ENCODE measurements around the gene LARP4. TPM values are rescaled to one million over a fixed set of nuclear protein-coding genes. Genes with fewer than 3 reads are reported as not detected.

Gene LARP4
- total RNA-seq, 1 donor from 2014 or later: 88.4 TPM

- H4K20me1 ChIP-seq (ENCODE audit: low read depth): no peaks in the 10 kb centered on the region
- H3K27me3 ChIP-seq: no peaks in the 10 kb centered on the region
- H3K27ac Mint-ChIP-seq: peak overlapping the region; percentile 86
- H3K4me3 Mint-ChIP-seq: no peak overlapping the region
- H3K4me2 ChIP-seq: no peak overlapping the region
- no peaks in the 10 kb centered on the region for H3K36me3 Mint-ChIP-seq
- no peak for DNase-seq (ENCODE audit: low spot score)
- H2AFZ ChIP-seq (replicated peaks): no peak overlapping the region
- H3K4me1 ChIP-seq: peaks cover 6% of the 10 kb centered on the region
- H3K9me3 ChIP-seq (ENCODE audit: low read depth): no peaks in the 10 kb centered on the region
- no peak overlapping the region for H3K9ac ChIP-seq
- no peaks in the 10 kb centered on the region for H3F3A ChIP-seq (ENCODE audit: low read depth)
- H3K9me3 Mint-ChIP-seq: no peaks in the 10 kb centered on the region
- H3K79me2 ChIP-seq (ENCODE audit: low read depth): no peaks in the 10 kb centered on the region
- no peaks in the 10 kb centered on the region for H3K36me3 ChIP-seq
- H3K27ac ChIP-seq: no peak overlapping the region
- H3K4me3 ChIP-seq: no peak overlapping the region
- TF ChIP-seq CTCF (IDR thresholded peaks at IDR 0.05) (no peak), EZH2 (IDR thresholded peaks at IDR 0.05) (no peak), EZH2phosphoT487 (IDR thresholded peaks at IDR 0.05) (no peak)
- H3K27me3 Mint-ChIP-seq (ENCODE audit: insufficient read depth, low read depth): no peaks in the 10 kb centered on the region
- peaks cover 13% of the 10 kb centered on the region for H3K4me1 Mint-ChIP-seq
Measured at GRCh38 chr12:50390316-50390741, 10.4 kb upstream of the LARP4 start.

GRCh38 chr12:50394469-50395029, 6.1 kb upstream of the LARP4 start:
- Histone ChIP-seq H3K4me3 (no peak overlapping the region), H3K79me2 (ENCODE audit: low read depth) (no peaks in the 10 kb centered on the region), H3K36me3 (no peaks in the 10 kb centered on the region), H4K20me1 (ENCODE audit: low read depth) (no peaks in the 10 kb centered on the region), H2AFZ (replicated peaks) (no peak overlapping the region), H3K9me3 (ENCODE audit: low read depth) (no peaks in the 10 kb centered on the region), H3K27me3 (no peaks in the 10 kb centered on the region), H3K4me1 (no peaks in the 10 kb centered on the region), H3K27ac (no peak overlapping the region), H3K9ac (no peak overlapping the region), H3K4me2 (no peak overlapping the region), H3F3A (ENCODE audit: low read depth) (no peaks in the 10 kb centered on the region)
- H3K9me3 Mint-ChIP-seq: no peaks in the 10 kb centered on the region
- TF ChIP-seq EZH2 (IDR thresholded peaks at IDR 0.05) (no peak), CTCF (IDR thresholded peaks at IDR 0.05) (no peak), EZH2phosphoT487 (IDR thresholded peaks at IDR 0.05) (no peak)
- H3K27me3 Mint-ChIP-seq (ENCODE audit: insufficient read depth, low read depth): no peaks in the 10 kb centered on the region
- H3K4me3 Mint-ChIP-seq: no peak overlapping the region
- no peak for DNase-seq (ENCODE audit: low spot score)
- H3K36me3 Mint-ChIP-seq: no peaks in the 10 kb centered on the region
- no peak overlapping the region for H3K27ac Mint-ChIP-seq
- no peaks in the 10 kb centered on the region for H3K4me1 Mint-ChIP-seq

GRCh38 chr12:50397117-50397650, 3.5 kb upstream of the LARP4 start:
- H3K9ac ChIP-seq: no peak overlapping the region
- no peak for TF ChIP-seq EZH2 (IDR thresholded peaks at IDR 0.05)
- peaks cover 5% of the 10 kb centered on the region for H3K4me1 Mint-ChIP-seq

GRCh38 chr12:50398931-50399330, 1.8 kb upstream of the LARP4 start:
- no peak overlapping the region for H3K4me2 ChIP-seq
- no peaks in the 10 kb centered on the region for H3K27me3 ChIP-seq
- H3K36me3 ChIP-seq: no peaks in the 10 kb centered on the region
- peaks cover 25% of the 10 kb centered on the region for H3F3A ChIP-seq (ENCODE audit: low read depth)
- peaks cover 29% of the 10 kb centered on the region for H3K79me2 ChIP-seq (ENCODE audit: low read depth)
- peaks cover 18% of the 10 kb centered on the region for H4K20me1 ChIP-seq (ENCODE audit: low read depth)
- no peak overlapping the region for H3K4me3 ChIP-seq
- TF ChIP-seq EZH2phosphoT487 (IDR thresholded peaks at IDR 0.05): no peak
- TF ChIP-seq EZH2 (IDR thresholded peaks at IDR 0.05): no peak
- TF ChIP-seq CTCF (IDR thresholded peaks at IDR 0.05): no peak
- Mint-ChIP-seq H3K27me3 (ENCODE audit: insufficient read depth, low read depth) (no peaks in the 10 kb centered on the region), H3K36me3 (no peaks in the 10 kb centered on the region), H3K4me1 (peaks cover 15% of the 10 kb centered on the region), H3K4me3 (peak overlapping the region; percentile 46), H3K27ac (no peak overlapping the region), H3K9me3 (no peaks in the 10 kb centered on the region)
- H2AFZ ChIP-seq (replicated peaks): no peak overlapping the region
- no peaks in the 10 kb centered on the region for H3K9me3 ChIP-seq (ENCODE audit: low read depth)
- no peak for DNase-seq (ENCODE audit: low spot score)
- peaks cover 19% of the 10 kb centered on the region for H3K4me1 ChIP-seq
- no peak overlapping the region for H3K9ac ChIP-seq
- no peak overlapping the region for H3K27ac ChIP-seq

More at GRCh38 chr12:50397117-50397650, 3.5 kb upstream of the LARP4 start:
- Mint-ChIP-seq H3K9me3 (no peaks in the 10 kb centered on the region), H3K27ac (no peak overlapping the region), H3K36me3 (no peaks in the 10 kb centered on the region), H3K27me3 (ENCODE audit: insufficient read depth, low read depth) (no peaks in the 10 kb centered on the region), H3K4me3 (no peak overlapping the region)
- Histone ChIP-seq H3K36me3 (no peaks in the 10 kb centered on the region), H3K27ac (no peak overlapping the region), H3F3A (ENCODE audit: low read depth) (peaks cover 24% of the 10 kb centered on the region), H3K4me1 (peaks cover 6% of the 10 kb centered on the region), H3K4me3 (no peak overlapping the region), H3K4me2 (no peak overlapping the region), H4K20me1 (ENCODE audit: low read depth) (peaks cover 4% of the 10 kb centered on the region), H3K79me2 (ENCODE audit: low read depth) (peaks cover 12% of the 10 kb centered on the region), H3K9me3 (ENCODE audit: low read depth) (no peaks in the 10 kb centered on the region), H3K27me3 (no peaks in the 10 kb centered on the region), H2AFZ (replicated peaks) (no peak overlapping the region)
- no peak for DNase-seq (ENCODE audit: low spot score)

Data from neural progenitor cell (in vitro differentiated cells).